Hepatic stellate cell (primary cell): Measurements from ENCODE around the gene ITM2C.

Experiments
- DNase-seq: peaks from one replicate; pipeline ENCODE4 v3.0.0; 2011; ENCODE audit warnings: low spot score

Gene ITM2C

DNA sequence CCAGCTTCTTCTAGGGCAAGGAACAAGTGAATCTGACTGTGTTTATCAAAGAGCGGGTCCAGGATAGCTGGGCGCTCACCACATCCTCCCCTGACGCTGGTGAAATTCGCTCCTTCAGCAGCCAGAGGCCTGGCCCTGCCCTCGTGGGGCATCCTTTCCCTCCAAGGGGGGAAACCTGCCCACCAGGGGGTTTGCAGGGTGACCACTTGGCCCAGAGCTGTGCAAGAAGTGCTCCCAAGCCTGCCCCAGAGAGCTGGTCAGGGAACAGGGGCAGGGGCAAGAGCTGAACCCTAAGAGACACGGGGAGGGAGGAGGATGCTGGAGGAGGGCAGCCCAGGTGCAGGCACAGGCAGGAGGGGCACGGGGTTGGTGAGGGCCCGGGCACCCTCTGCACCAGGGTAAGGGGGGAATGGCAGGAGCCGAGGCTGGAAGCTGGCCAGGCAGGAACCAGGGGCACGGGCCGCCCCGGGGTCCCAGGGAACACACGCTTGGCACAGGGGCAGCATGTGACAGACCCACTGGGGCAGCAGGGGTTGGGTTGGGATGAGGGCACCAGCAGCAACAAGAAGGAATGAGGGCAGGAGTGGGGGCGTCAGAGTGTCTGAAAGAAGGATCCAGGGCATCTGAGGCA, 63.1 kb downstream of the ITM2C start:
- DNase-seq: no peak
